ENCODE measurements around the gene AS3MT.

The AS3MT gene

DNA sequence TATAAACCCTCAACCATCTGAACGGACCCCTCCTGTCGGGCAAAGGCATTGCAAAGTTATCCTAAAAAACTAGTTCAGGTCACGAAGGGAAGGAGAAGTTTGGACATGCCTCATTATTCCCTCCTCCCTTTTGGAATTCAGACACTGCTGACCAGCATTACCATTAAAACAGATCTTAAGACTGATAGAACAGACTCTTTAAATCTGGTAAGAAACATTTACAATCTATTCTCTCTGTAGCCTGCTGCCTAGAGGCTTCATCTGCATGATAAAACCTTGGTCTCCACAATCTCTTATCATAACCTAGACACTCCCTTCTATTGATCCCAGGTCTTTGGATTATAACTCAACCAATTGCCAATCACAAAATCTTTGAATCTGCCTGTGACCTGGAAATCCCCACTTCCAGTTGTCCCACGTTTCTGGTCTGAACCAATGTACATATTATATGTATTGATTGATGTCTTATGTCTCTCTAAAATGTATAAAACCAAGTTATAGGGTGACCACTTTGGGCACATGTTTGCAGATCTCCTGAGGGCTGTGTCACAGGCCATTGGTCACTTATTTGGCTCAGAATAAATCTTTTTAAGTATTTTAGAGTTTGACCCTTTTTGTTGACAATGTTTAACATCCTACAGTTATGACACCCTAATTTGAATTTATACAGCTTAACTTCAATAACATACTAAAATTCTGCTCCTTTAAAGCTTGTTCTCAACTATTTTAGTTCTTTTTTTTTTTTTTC, 25.4 kb downstream of the AS3MT start:
- Histone ChIP-seq H3K4me3 (ENCODE audit: low read depth, low read length) (no peak overlapping the region), H3K36me3 (ENCODE audit: control insufficient read depth, insufficient read depth, low read length) (peaks cover 4% of the 10 kb centered on the region; the same call in 1 of the 2 replicates), H3K4me1 (ENCODE audit: control insufficient read depth, insufficient read depth, low read length) (peaks cover 4% of the 10 kb centered on the region; the same call in 1 of the 2 replicates), H3K27ac (ENCODE audit: low read depth, low read length) (no peak overlapping the region; the same call in 1 of the 2 replicates), H3K27me3 (ENCODE audit: control insufficient read depth, insufficient read depth, low read length) (no peaks in the 10 kb centered on the region), H3K9ac (ENCODE audit: low read length) (no peak overlapping the region), H3K9me3 (ENCODE audit: control insufficient read depth, insufficient read depth, low read depth, low read length) (no peaks in the 10 kb centered on the region)

GRCh38 chr10:102900006-102900405, 30.7 kb downstream of the AS3MT start:
- Histone ChIP-seq H3K4me3 (ENCODE audit: low read depth, low read length) (no peak overlapping the region), H3K27ac (ENCODE audit: low read depth, low read length) (no peak overlapping the region), H3K27me3 (ENCODE audit: control insufficient read depth, insufficient read depth, low read length) (no peaks in the 10 kb centered on the region), H3K36me3 (ENCODE audit: control insufficient read depth, insufficient read depth, low read length) (0 out of 2 replicates have a peak, but pooled peaks cover 4% of the 10 kb centered on the region), H3K9ac (ENCODE audit: low read length) (no peak overlapping the region), H3K4me1 (ENCODE audit: control insufficient read depth, insufficient read depth, low read length) (no peaks in the 10 kb centered on the region), H3K9me3 (ENCODE audit: control insufficient read depth, insufficient read depth, low read depth, low read length) (no peaks in the 10 kb centered on the region)

DNA sequence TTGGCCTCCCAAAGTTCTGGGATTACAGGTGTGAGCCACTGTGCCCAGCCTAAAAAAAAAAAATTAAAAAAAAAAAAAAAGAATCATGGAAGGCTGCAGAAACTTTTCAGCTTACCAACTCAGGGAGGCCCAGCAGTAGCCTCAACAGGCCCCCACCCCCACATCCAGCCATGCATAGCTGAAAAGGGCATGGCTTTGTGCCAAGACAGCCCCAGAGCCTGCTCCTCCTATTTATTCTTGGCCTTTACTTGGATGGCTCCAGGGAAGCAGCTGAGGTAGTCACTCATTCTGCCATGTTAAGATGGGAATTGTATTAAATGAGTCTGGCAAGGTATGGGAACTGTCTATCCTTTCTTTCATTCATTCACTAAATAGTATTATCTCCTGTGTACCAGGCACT, 35.1 kb downstream of the AS3MT start:
- H3K9ac ChIP-seq (ENCODE audit: low read length) = no peak overlapping the region
- H3K36me3 ChIP-seq (ENCODE audit: control insufficient read depth, insufficient read depth, low read length) = 0 out of 2 replicates have a peak, but pooled peaks cover 4% of the 10 kb centered on the region
- H3K27ac ChIP-seq (ENCODE audit: low read depth, low read length) = no peak overlapping the region
- no peaks in the 10 kb centered on the region for H3K9me3 ChIP-seq (ENCODE audit: control insufficient read depth, insufficient read depth, low read depth, low read length)
- H3K27me3 ChIP-seq (ENCODE audit: control insufficient read depth, insufficient read depth, low read length) = no peaks in the 10 kb centered on the region
- no peak overlapping the region for H3K4me3 ChIP-seq (ENCODE audit: low read depth, low read length)
- H3K4me1 ChIP-seq (ENCODE audit: control insufficient read depth, insufficient read depth, low read length) = no peaks in the 10 kb centered on the region

GRCh38 chr10:102906507-102906906, 37.2 kb downstream of the AS3MT start:
- Histone ChIP-seq H3K9me3 (ENCODE audit: control insufficient read depth, insufficient read depth, low read depth, low read length) (no peaks in the 10 kb centered on the region), H3K27me3 (ENCODE audit: control insufficient read depth, insufficient read depth, low read length) (no peaks in the 10 kb centered on the region), H3K4me1 (ENCODE audit: control insufficient read depth, insufficient read depth, low read length) (no peaks in the 10 kb centered on the region), H3K36me3 (ENCODE audit: control insufficient read depth, insufficient read depth, low read length) (no peaks in the 10 kb centered on the region), H3K4me3 (ENCODE audit: low read depth, low read length) (no peak overlapping the region), H3K9ac (ENCODE audit: low read length) (no peak overlapping the region), H3K27ac (ENCODE audit: low read depth, low read length) (no peak overlapping the region)

DNA sequence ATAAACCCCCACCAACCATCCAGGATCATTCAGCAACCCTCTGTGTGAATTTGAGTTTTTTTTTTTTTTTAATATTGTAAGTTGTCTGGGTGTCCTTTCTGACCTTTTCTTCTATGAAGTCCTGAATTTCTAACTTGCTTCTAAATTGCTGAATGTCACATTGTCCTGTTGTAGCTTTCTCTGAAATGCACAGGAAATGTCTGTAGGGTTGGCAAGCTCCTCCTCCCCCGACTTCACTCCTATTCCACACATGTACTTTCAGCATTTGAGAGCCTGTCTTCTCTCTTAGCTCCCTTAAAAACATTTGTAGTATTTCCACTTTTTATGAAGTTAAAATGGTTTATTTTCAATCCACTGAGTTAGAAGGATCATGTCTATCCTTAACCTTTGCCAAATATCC, 45.5 kb downstream of the AS3MT start:
- H3K27me3 ChIP-seq (ENCODE audit: control insufficient read depth, insufficient read depth, low read length) = peaks cover 18% of the 10 kb centered on the region
- no peaks in the 10 kb centered on the region for H3K9me3 ChIP-seq (ENCODE audit: control insufficient read depth, insufficient read depth, low read depth, low read length)
- H3K36me3 ChIP-seq (ENCODE audit: control insufficient read depth, insufficient read depth, low read length) = no peaks in the 10 kb centered on the region
- H3K4me3 ChIP-seq (ENCODE audit: low read depth, low read length) = no peak overlapping the region
- H3K4me1 ChIP-seq (ENCODE audit: control insufficient read depth, insufficient read depth, low read length) = peaks cover 4% of the 10 kb centered on the region; the same call in 1 of the 2 replicates
- no peak overlapping the region for H3K27ac ChIP-seq (ENCODE audit: low read depth, low read length)
- no peak overlapping the region for H3K9ac ChIP-seq (ENCODE audit: low read length)

GRCh38 chr10:102916173-102916572, 46.9 kb downstream of the AS3MT start:
- Histone ChIP-seq H3K27ac (ENCODE audit: low read depth, low read length) (no peak overlapping the region), H3K4me3 (ENCODE audit: low read depth, low read length) (peak overlapping the region; percentile 99), H3K27me3 (ENCODE audit: control insufficient read depth, insufficient read depth, low read length) (peaks cover 26% of the 10 kb centered on the region), H3K9ac (ENCODE audit: low read length) (no peak overlapping the region), H3K4me1 (ENCODE audit: control insufficient read depth, insufficient read depth, low read length) (peaks cover 14% of the 10 kb centered on the region; the same call in 1 of the 2 replicates), H3K9me3 (ENCODE audit: control insufficient read depth, insufficient read depth, low read depth, low read length) (no peaks in the 10 kb centered on the region), H3K36me3 (ENCODE audit: control insufficient read depth, insufficient read depth, low read length) (no peaks in the 10 kb centered on the region)

DNA sequence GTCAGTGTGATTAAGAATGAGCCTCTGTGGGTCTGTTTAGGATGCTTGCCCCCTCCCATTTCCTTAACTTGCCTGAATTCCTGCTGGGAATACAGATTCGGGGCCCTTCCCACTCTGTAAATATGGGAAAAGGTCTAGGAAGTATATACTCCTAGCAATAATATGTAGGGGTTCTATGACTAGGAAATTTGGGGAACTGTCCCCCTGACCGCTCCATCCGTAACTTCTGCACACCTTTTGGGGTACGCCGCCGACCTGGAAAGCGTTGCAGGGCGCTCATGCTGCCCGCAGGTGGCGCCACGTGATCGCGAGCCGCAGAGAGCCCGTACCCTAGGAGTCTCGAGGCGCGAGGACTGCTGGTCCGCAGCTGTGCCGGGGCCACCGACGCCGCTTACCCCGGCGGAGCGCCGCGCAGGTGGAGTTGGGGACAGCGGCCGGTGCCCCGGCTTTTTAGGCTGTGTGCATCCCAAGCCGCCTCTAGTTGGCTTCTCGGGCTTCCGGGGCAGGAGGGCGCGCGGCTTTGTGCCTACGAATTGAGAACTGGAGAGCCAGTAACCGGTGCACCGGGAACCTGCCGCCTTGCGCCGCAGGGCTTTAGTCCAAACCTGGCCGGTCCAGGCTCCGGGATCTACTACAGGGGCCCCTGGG, 48.2 kb downstream of the AS3MT start:
- no peaks in the 10 kb centered on the region for H3K9me3 ChIP-seq (ENCODE audit: control insufficient read depth, insufficient read depth, low read depth, low read length)
- H3K4me1 ChIP-seq (ENCODE audit: control insufficient read depth, insufficient read depth, low read length) = peaks cover 14% of the 10 kb centered on the region; the same call in 1 of the 2 replicates
- peak overlapping the region; percentile 99 for H3K4me3 ChIP-seq (ENCODE audit: low read depth, low read length)
- H3K27ac ChIP-seq (ENCODE audit: low read depth, low read length) = peak overlapping the region; percentile 86
- no peaks in the 10 kb centered on the region for H3K36me3 ChIP-seq (ENCODE audit: control insufficient read depth, insufficient read depth, low read length)
- H3K27me3 ChIP-seq (ENCODE audit: control insufficient read depth, insufficient read depth, low read length) = peaks cover 26% of the 10 kb centered on the region
- H3K9ac ChIP-seq (ENCODE audit: low read length) = peak overlapping the region; percentile 51

DNA sequence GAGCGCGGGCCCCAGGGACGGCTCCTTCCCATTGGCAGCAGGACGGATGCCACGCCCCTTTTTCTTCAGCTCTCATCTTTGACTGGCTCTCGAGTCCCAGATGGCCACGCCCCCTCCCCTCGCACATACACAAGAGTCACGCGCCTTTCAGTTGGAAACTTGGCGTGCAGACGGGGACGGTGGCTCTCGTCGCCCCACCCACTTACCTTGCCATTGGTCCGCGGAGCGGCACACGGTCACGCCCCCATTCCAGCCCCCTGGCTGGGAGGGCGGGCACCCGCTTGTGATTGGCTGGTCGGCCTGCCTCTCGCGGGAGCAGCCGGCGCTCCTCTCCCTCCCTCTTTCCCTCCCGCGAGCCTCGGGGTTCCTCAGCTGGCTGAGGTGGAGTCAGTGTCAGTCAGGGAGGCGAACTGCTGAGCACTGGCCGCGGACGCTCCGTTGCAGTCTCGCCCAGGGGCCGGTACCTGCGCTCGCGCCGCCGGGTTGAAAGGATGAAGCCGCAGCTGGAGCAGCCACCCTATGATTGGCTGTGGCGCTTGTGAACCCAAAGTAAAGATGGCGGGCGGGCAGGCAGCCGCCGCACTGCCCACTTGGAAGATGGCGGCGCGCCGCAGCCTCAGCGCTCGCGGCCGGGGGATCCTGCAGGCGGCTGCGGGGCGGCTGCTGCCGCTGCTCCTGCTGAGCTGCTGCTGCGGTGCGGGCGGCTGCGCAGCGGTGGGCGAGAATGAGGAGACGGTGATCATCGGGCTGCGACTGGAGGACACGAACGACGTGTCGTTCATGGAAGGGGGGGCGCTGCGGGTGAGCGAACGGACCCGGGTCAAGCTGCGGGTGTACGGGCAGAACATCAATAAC, 48.9 kb downstream of the AS3MT start, which contains the start of gene CNNM2:
Gene CNNM2, plus strand, starts transcription at position 333 of the 855 bp plus-strand sequence. Its CDS starts 187 bp downstream, at position 520.
- Histone ChIP-seq H3K9me3 (ENCODE audit: control insufficient read depth, insufficient read depth, low read depth, low read length) (no peaks in the 10 kb centered on the region), H3K27me3 (ENCODE audit: control insufficient read depth, insufficient read depth, low read length) (peaks cover 26% of the 10 kb centered on the region), H3K9ac (ENCODE audit: low read length) (peak within 1 kb of the TSS; percentile 90), H3K4me1 (ENCODE audit: control insufficient read depth, insufficient read depth, low read length) (peaks cover 14% of the 10 kb centered on the region; the same call in 1 of the 2 replicates), H3K4me3 (ENCODE audit: low read depth, low read length) (peak within 1 kb of the TSS; percentile 99), H3K36me3 (ENCODE audit: control insufficient read depth, insufficient read depth, low read length) (no peaks in the 10 kb centered on the region), H3K27ac (ENCODE audit: low read depth, low read length) (peak within 1 kb of the TSS; percentile 86)

- H3K36me3 ChIP-seq (ENCODE audit: control insufficient read depth, insufficient read depth, low read length) = no peaks in the 10 kb centered on the region
- peaks cover 14% of the 10 kb centered on the region; the same call in 1 of the 2 replicates for H3K4me1 ChIP-seq (ENCODE audit: control insufficient read depth, insufficient read depth, low read length)
- peak overlapping the region; percentile 79 for H3K27ac ChIP-seq (ENCODE audit: low read depth, low read length)
- H3K27me3 ChIP-seq (ENCODE audit: control insufficient read depth, insufficient read depth, low read length) = peaks cover 26% of the 10 kb centered on the region
- peak overlapping the region; percentile 99 for H3K4me3 ChIP-seq (ENCODE audit: low read depth, low read length)
- peak overlapping the region; percentile 90 for H3K9ac ChIP-seq (ENCODE audit: low read length)
- H3K9me3 ChIP-seq (ENCODE audit: control insufficient read depth, insufficient read depth, low read depth, low read length) = no peaks in the 10 kb centered on the region
Measured at GRCh38 chr10:102918817-102919245, 49.6 kb downstream of the AS3MT start.

DNA sequence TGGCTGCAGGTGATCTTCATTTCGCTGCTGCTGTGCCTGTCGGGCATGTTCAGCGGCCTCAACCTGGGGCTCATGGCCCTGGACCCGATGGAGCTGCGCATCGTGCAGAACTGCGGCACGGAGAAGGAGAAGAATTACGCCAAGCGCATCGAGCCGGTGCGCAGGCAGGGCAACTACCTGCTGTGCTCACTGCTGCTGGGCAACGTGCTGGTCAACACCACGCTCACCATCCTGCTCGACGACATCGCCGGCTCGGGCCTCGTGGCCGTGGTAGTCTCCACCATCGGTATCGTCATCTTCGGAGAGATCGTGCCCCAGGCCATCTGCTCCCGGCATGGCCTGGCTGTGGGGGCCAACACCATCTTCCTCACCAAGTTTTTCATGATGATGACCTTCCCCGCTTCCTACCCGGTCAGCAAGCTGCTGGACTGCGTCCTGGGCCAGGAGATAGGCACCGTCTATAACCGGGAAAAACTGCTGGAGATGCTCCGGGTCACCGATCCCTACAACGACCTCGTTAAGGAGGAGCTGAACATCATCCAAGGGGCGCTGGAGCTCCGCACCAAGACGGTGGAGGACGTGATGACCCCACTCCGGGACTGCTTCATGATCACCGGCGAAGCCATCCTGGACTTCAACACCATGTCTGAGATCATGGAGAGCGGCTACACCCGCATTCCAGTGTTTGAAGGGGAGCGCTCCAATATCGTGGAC, 50.1 kb downstream of the AS3MT start:
- Histone ChIP-seq H3K36me3 (ENCODE audit: control insufficient read depth, insufficient read depth, low read length) (no peaks in the 10 kb centered on the region), H3K9me3 (ENCODE audit: control insufficient read depth, insufficient read depth, low read depth, low read length) (no peaks in the 10 kb centered on the region), H3K9ac (ENCODE audit: low read length) (peak overlapping the region; percentile 90), H3K4me3 (ENCODE audit: low read depth, low read length) (peak overlapping the region; percentile 99), H3K4me1 (ENCODE audit: control insufficient read depth, insufficient read depth, low read length) (peaks cover 14% of the 10 kb centered on the region; the same call in 1 of the 2 replicates), H3K27me3 (ENCODE audit: control insufficient read depth, insufficient read depth, low read length) (peaks cover 26% of the 10 kb centered on the region), H3K27ac (ENCODE audit: low read depth, low read length) (no peak overlapping the region)
